HG03025 (cell line): ENCODE measurements around the gene TRMT1.

ENCODE experiments used
- ATAC-seq: cut with Tn5 transposase; IDR thresholded peaks from one replicate; pipeline ENCODE4 v1.9.1; 2021; ENCODE audit warnings: mild to moderate bottlenecking, moderate library complexity; ENCODE audit not compliant: unreplicated experiment, low FRiP score

TRMT1 gene

DNA sequence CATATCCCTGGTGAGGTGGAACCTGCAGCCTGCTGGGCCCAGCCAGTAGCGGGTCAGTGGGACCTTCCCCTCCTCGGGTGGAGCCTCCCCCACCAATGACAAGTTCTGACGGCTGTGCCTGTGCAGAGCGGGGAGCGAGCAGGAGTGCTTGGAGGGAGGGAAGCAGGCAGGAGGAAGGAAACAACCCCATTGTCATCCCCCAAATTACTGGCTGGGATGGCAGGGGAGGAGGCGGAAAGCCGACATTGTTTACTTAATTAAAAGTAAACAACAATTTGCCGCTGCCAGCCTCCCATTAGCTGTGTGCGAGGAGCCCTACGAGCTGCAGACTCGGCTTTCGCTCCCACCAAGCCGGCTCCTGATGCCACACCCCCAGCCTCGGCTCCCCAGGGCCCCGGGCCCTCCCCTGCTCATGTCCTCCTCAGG, 59.4 kb downstream of the TRMT1 start:
- no peak for ATAC-seq

DNA sequence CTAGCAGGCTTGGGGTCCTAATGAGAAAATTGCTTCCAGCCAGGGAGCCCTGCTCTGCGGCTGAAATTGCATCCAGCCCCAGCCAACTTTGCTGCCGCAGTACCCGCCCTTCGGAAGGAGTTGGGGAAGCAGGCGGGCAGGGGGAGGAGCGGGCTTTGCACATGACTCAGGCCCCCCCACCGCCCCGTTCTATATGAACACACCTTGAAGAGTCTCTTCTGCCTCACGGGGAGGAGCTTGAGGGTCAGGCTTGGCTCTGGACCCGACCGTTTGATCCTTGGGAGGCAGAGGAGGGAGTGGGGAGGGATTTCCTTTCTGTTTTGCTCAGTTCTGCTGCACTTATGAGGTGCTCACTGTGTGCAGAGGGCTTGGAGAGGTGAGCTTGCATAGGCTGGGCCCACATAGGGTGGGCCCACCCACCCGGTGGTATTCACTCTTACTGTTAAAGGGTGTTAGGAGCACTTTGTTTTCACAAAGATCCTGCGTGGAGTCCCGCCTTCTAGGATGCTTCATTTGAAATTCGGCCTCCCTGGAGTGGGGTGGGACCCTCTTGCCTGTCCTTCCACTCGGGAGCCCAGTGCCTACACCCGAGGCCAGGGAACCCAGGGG, 60.4 kb downstream of the TRMT1 start:
- ATAC-seq = no peak

DNA sequence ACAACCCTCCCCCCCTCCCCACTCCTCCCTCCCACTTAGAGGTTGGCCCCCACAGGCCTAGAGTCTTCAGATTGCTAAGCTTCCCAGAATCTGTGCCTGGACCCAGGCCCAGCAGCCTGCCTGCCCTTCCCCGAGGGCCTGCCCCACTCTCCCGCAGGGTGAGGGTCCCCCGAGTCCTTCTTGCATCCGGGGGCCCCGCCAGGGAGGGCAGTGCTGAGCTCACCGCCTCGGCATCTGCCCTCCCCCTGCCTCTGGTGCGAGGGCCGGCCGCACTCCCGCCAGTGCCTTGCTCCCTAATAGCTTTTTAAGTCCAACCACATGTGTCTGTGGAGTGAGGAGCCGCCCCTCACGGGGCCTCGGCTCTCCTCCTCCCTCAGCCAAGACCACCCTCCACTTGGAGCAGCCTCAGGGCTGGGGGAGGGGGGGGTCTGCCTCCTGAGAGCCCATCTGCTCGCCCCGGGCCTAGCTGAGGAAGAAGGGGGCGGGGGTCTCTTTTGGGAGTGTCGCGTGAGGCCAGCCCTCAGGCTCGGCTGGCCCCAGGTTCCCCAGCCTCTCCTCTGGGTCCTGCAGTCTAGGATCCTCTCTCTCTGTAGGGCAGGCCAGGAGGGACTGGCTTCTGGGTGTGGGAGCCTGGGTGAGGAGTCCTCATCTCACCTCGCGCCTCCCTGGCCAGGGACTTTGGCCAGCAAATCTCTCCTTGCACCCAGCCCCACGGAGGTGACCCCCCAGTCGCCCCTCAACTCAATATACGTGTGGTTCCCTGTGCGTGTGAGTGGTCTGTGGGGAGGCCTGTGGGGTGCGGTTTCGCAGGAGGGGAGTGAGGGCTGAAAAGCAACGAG, 61.1 kb downstream of the TRMT1 start:
- ATAC-seq = no peak
